Measurements from ENCODE around the gene NDUFS5. TPM values are rescaled to one million over a fixed set of nuclear protein-coding genes. Genes with fewer than 3 reads are reported as not detected.

NDUFS5 gene
- total RNA-seq, 1 experiment from 2014 or later, result 367 TPM

GRCh38 chr1:39082010-39082799, 56.1 kb downstream of the NDUFS5 start:
- Histone ChIP-seq H3T11ph (ENCODE audit: low read length) (no peak overlapping the region), H2BK12ac (ENCODE audit: insufficient read length, low read depth, low read length) (no peak overlapping the region), H3K9ac (ENCODE audit: extremely low read depth, insufficient read length, low read length) (no peak overlapping the region), H3K79me2 (ENCODE audit: insufficient read depth, low read length) (no peaks in the 10 kb centered on the region), H4K5ac (ENCODE audit: insufficient read length, low read depth, low read length) (no peak overlapping the region), H3K79me1 (ENCODE audit: insufficient read depth, low read depth, low read length, poor library complexity, severe bottlenecking) (no peaks in the 10 kb centered on the region), H2BK15ac (ENCODE audit: low read depth, low read length) (no peak overlapping the region), H4K20me1 (ENCODE audit: control insufficient read depth, insufficient read depth, insufficient read length) (no peaks in the 10 kb centered on the region), H2BK5ac (ENCODE audit: insufficient read length, low read length) (no peak overlapping the region), H3K4ac (ENCODE audit: low read depth, low read length) (no peak overlapping the region), H3K14ac (ENCODE audit: insufficient read depth, low read length) (no peak overlapping the region), H2AK5ac (ENCODE audit: insufficient read length, low read length) (no peak overlapping the region), H3K23ac (ENCODE audit: insufficient read length, low read depth, low read length) (no peak overlapping the region), H2BK120ac (ENCODE audit: low read depth, low read length, poor library complexity, severe bottlenecking) (no peak overlapping the region), H2BK20ac (ENCODE audit: low read depth, low read length, poor library complexity, severe bottlenecking) (no peak overlapping the region), H3K4me1 (ENCODE audit: insufficient read depth, low read length) (no peaks in the 10 kb centered on the region), H4K8ac (replicated peaks; ENCODE audit: insufficient read length, low read depth, low read length) (no peak overlapping the region), H3K27ac (ENCODE audit: insufficient read length, low read depth, low read length) (no peak overlapping the region), H2AFZ (ENCODE audit: low read length) (no peak overlapping the region), H3K4me2 (ENCODE audit: insufficient read depth, insufficient read length, low read length) (peak overlapping the region; percentile 29), H3K18ac (ENCODE audit: insufficient read length, low read depth, low read length) (no peak overlapping the region), H4K91ac (ENCODE audit: insufficient read length, low read depth, low read length) (no peak overlapping the region), H3K56ac (ENCODE audit: insufficient read length, low read depth, low read length) (no peak overlapping the region), H3K23me2 (ENCODE audit: insufficient read length, low read depth, low read length, poor library complexity, severe bottlenecking) (peaks cover 4% of the 10 kb centered on the region), H3K9me3 (ENCODE audit: control insufficient read depth, low read depth, low read length) (no peaks in the 10 kb centered on the region), H3K27me3 (ENCODE audit: insufficient read depth, low read length) (peaks cover 5% of the 10 kb centered on the region)
- H3K9me3 Mint-ChIP-seq, result no peaks in the 10 kb centered on the region; a peak in 1 of 5 replicates
- peaks cover 9 to 10% of the 10 kb centered on the region in 2 experiments for H3K4me1 Mint-ChIP-seq
- H3K27ac Mint-ChIP-seq, result no peak overlapping the region
- no peak for DNase-seq
- no CpG with 5 or more reads among the region's 29 CpGs for WGBS (ENCODE audit: extremely low coverage, insufficient read length, low lambda C conversion rate)
- H3K36me3 Mint-ChIP-seq (ENCODE audit: insufficient read depth in 1 of 3, low read depth in 3 of 3), result no peaks in the 10 kb centered on the region
- TF ChIP-seq CTCF (conservative IDR thresholded peaks at IDR 0.05), result no peak
- peaks cover 59% of the 10 kb centered on the region for H3K27me3 Mint-ChIP-seq (ENCODE audit: low read depth)
- H3K4me3 Mint-ChIP-seq, result peak overlapping the region; percentile 70 to 91

Data from H9 (cell line).